SK-N-SH treated with all-trans-retinoic acid at 6 μM for 48 hours (cell line): Measurements from ENCODE around the gene ERCC4.

Source experiments
- ATAC-seq: fragments of 200-7000 bp; cut with Tn5 transposase; 3 replicates; pipeline ENCODE4 v1.9.1; 2020; ENCODE audit warnings: mild to moderate bottlenecking, moderate library complexity
- ARNTL ChIP-seq: fragments of 450-650 bp; formaldehyde crosslinking; IDR thresholded peaks from 2 replicates; pipeline ENCODE4 v1.5.0; 2020; ENCODE audit warnings: low read depth, mild to moderate bottlenecking, moderate library complexity, borderline replicate concordance
- BACH2 ChIP-seq: fragments of 250-450 bp; sonication (Bioruptor Pico); IDR thresholded peaks from 2 replicates; pipeline ENCODE4 v1.9.0; 2021; ENCODE audit warnings: mild to moderate bottlenecking, borderline replicate concordance
- CREB5 ChIP-seq: fragments of 250-450 bp; sonication (Bioruptor Pico); IDR thresholded peaks from 2 replicates; pipeline ENCODE4 v1.5.1; 2020; ENCODE audit warnings: low read depth, mild to moderate bottlenecking, moderate library complexity
- CSRNP3 ChIP-seq: fragments of 250-450 bp; sonication (Bioruptor Pico); IDR thresholded peaks from 2 replicates; pipeline ENCODE4 v1.5.1; 2021; ENCODE audit warnings: mild to moderate bottlenecking, moderate library complexity
- ESRRG ChIP-seq: fragments of 250-450 bp; sonication (Bioruptor Pico); IDR thresholded peaks from 2 replicates; pipeline ENCODE4 v1.6.1; 2021; ENCODE audit warnings: mild to moderate bottlenecking
- GLIS3 ChIP-seq: fragments of 250-450 bp; sonication (Bioruptor Pico); IDR thresholded peaks from 2 replicates; pipeline ENCODE4 v1.5.0; 2020; ENCODE audit warnings: mild to moderate bottlenecking, moderate library complexity
- ISL1 ChIP-seq: fragments of 250-450 bp; sonication (Bioruptor Pico); IDR thresholded peaks from 2 replicates; pipeline ENCODE4 v2.1.2; 2022; ENCODE audit warnings: mild to moderate bottlenecking, moderate library complexity
- OSR1 ChIP-seq: fragments of 250-450 bp; sonication (Bioruptor Pico); IDR thresholded peaks from 2 replicates; pipeline ENCODE4 v1.8.0; 2022; ENCODE audit warnings: moderate library complexity, mild to moderate bottlenecking, inconsistent platforms
- POU6F1 ChIP-seq: fragments of 250-450 bp; sonication (Bioruptor Pico); IDR thresholded peaks from 2 replicates; pipeline ENCODE4 v1.8.0; 2021; ENCODE audit warnings: low read depth, mild to moderate bottlenecking, moderate library complexity, borderline replicate concordance
- PPARA ChIP-seq: fragments of 250-450 bp; sonication (Bioruptor Pico); IDR thresholded peaks from 2 replicates; pipeline ENCODE4 v1.5.0; 2020; ENCODE audit warnings: mild to moderate bottlenecking, borderline replicate concordance
- RARB ChIP-seq: fragments of 250-450 bp; sonication (Bioruptor Pico); IDR thresholded peaks from 2 replicates; pipeline ENCODE4 v1.8.0; 2021; ENCODE audit warnings: mild to moderate bottlenecking, moderate library complexity
- SNAI2 ChIP-seq: fragments of 250-450 bp; sonication (Bioruptor Pico); IDR thresholded peaks from 2 replicates; pipeline ENCODE4 v1.5.0; 2020; ENCODE audit warnings: mild to moderate bottlenecking, moderate library complexity
- TOX ChIP-seq: fragments of 250-450 bp; sonication (Bioruptor Pico); IDR thresholded peaks from 2 replicates; pipeline ENCODE4 v1.8.0; 2021; ENCODE audit warnings: mild to moderate bottlenecking, moderate library complexity, borderline replicate concordance
- ZFP3 ChIP-seq: fragments of 250-450 bp; sonication (Bioruptor Pico); IDR thresholded peaks from 2 replicates; pipeline ENCODE4 v1.5.0; 2020; ENCODE audit warnings: mild to moderate bottlenecking, moderate library complexity
- ZNF565 ChIP-seq: fragments of 450-650 bp; formaldehyde crosslinking; conservative IDR thresholded peaks from 2 replicates; pipeline ENCODE4 v1.5.0; 2020; ENCODE audit warnings: low read depth, mild to moderate bottlenecking, moderate library complexity
- ZNF70 ChIP-seq: fragments of 450-650 bp; formaldehyde crosslinking; IDR thresholded peaks from 2 replicates; pipeline ENCODE4 v1.5.0; 2020; ENCODE audit warnings: mild to moderate bottlenecking, moderate library complexity
- ZNF8 ChIP-seq: fragments of 450-650 bp; formaldehyde crosslinking; IDR thresholded peaks from 2 replicates; pipeline ENCODE4 v1.5.0; 2020; ENCODE audit warnings: mild to moderate bottlenecking, moderate library complexity
- TF ChIP-seq, protein P1 (sequence below): fragments of 250-450 bp; sonication (Bioruptor Pico); IDR thresholded peaks from 2 replicates; pipeline ENCODE4 v1.8.0; 2020; ENCODE audit warnings: mild to moderate bottlenecking, moderate library complexity, borderline replicate concordance
- TF ChIP-seq, protein P2 (sequence below): fragments of 250-450 bp; sonication (Bioruptor Pico); IDR thresholded peaks from 2 replicates; pipeline ENCODE4 v1.5.0; 2020; ENCODE audit warnings: mild to moderate bottlenecking, moderate library complexity

ERCC4 gene

DNA sequence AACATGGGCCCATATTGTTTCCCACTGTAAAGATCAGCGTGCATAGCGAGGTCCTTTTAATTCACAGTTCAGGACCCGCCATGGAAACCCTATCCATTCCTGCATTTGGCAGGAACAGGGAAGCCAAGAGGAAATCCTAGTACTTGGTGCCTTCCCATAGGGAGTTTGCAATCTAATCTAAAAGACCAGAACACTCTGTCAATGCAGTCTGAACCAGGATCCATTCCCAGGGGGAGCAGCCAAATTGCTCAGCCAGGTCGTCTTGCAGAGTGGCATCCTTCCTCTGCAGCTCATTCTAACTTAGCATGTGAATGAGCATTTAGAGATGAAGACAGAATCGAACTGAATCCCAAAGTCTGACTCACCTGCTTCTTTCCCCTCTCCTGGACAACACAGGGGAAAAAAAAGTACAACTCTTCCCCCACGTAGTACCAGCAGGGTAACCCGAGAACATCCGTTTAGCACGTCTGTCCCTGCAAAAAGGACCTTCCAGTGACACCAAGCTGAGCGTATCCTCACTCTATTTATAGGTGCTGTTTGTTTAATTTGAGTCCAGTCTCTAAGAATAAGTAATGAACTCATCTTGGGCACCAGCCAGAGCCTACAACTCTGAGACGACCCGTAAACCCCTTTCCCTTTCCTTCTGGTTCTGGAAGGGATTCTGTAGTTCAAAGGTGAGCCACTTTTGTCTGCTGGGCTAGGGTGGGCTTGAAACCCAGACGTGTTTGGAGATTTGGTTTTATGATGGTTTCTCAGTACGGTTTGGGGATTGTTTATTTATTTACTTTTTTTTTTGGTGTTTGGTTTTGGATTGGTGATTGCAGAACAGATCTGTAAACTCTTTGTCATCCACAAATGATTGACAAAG lies 74.5 kb downstream of the ERCC4 start:
- ATAC-seq: no peak
- TF ChIP-seq SNAI2 (CRISPR knock-in tag): no peak
- TF ChIP-seq, protein P1, sequence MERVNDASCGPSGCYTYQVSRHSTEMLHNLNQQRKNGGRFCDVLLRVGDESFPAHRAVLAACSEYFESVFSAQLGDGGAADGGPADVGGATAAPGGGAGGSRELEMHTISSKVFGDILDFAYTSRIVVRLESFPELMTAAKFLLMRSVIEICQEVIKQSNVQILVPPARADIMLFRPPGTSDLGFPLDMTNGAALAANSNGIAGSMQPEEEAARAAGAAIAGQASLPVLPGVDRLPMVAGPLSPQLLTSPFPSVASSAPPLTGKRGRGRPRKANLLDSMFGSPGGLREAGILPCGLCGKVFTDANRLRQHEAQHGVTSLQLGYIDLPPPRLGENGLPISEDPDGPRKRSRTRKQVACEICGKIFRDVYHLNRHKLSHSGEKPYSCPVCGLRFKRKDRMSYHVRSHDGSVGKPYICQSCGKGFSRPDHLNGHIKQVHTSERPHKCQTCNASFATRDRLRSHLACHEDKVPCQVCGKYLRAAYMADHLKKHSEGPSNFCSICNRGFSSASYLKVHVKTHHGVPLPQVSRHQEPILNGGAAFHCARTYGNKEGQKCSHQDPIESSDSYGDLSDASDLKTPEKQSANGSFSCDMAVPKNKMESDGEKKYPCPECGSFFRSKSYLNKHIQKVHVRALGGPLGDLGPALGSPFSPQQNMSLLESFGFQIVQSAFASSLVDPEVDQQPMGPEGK (CRISPR knock-in tag): no peak
- no peak for TF ChIP-seq BACH2 (CRISPR knock-in tag)
- no peak for TF ChIP-seq CSRNP3
- no peak for TF ChIP-seq ARNTL (CRISPR knock-in tag)
- TF ChIP-seq ZNF565 (CRISPR knock-in tag): no peak
- no peak for TF ChIP-seq PPARA (CRISPR knock-in tag)
- TF ChIP-seq, protein P2, sequence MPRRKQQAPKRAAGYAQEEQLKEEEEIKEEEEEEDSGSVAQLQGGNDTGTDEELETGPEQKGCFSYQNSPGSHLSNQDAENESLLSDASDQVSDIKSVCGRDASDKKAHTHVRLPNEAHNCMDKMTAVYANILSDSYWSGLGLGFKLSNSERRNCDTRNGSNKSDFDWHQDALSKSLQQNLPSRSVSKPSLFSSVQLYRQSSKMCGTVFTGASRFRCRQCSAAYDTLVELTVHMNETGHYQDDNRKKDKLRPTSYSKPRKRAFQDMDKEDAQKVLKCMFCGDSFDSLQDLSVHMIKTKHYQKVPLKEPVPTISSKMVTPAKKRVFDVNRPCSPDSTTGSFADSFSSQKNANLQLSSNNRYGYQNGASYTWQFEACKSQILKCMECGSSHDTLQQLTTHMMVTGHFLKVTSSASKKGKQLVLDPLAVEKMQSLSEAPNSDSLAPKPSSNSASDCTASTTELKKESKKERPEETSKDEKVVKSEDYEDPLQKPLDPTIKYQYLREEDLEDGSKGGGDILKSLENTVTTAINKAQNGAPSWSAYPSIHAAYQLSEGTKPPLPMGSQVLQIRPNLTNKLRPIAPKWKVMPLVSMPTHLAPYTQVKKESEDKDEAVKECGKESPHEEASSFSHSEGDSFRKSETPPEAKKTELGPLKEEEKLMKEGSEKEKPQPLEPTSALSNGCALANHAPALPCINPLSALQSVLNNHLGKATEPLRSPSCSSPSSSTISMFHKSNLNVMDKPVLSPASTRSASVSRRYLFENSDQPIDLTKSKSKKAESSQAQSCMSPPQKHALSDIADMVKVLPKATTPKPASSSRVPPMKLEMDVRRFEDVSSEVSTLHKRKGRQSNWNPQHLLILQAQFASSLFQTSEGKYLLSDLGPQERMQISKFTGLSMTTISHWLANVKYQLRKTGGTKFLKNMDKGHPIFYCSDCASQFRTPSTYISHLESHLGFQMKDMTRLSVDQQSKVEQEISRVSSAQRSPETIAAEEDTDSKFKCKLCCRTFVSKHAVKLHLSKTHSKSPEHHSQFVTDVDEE: no peak
- no peak for TF ChIP-seq ZNF70 (CRISPR knock-in tag)
- TF ChIP-seq ZFP3: no peak
- TF ChIP-seq RARB (CRISPR knock-in tag): no peak
- no peak for TF ChIP-seq POU6F1 (CRISPR knock-in tag)
- no peak for TF ChIP-seq ESRRG (CRISPR knock-in tag)
- no peak for TF ChIP-seq ZNF8
- no peak for TF ChIP-seq ISL1 (CRISPR knock-in tag)
- TF ChIP-seq TOX (CRISPR knock-in tag): no peak
- TF ChIP-seq OSR1 (CRISPR knock-in tag): no peak
- no peak for TF ChIP-seq GLIS3 (CRISPR knock-in tag)

GRCh38 chr16:13995194-13995593 lies 75.2 kb downstream of the ERCC4 start:
- TF ChIP-seq, protein P1 (CRISPR knock-in tag): no peak
- no peak for TF ChIP-seq ARNTL (CRISPR knock-in tag)
- no peak for TF ChIP-seq RARB (CRISPR knock-in tag)
- no peak for TF ChIP-seq BACH2 (CRISPR knock-in tag)
- no peak for TF ChIP-seq CREB5 (CRISPR knock-in tag)
- TF ChIP-seq ISL1 (CRISPR knock-in tag): no peak
- no peak for TF ChIP-seq GLIS3 (CRISPR knock-in tag)
- no peak for TF ChIP-seq SNAI2 (CRISPR knock-in tag)
- no peak for TF ChIP-seq ZNF8
- TF ChIP-seq, all 23 proteins: peak for 0
- no peak for ATAC-seq
